Fibroblast of skin of left quadriceps (primary cell): ENCODE results near the gene SPNS2.
A peak's percentile ranks its signal among the peaks of the same experiment; 100 is the strongest.
"Not testable (repeated sequence)": the region's sequence is repeated elsewhere in the genome, so short reads cannot be mapped to it uniquely, and the experiment has no call there.

Experiments
- DNase-seq, 2 experiments: peaks; one replicate each; pipeline ENCODE4 v3.0.0-alpha.2; 2013; ENCODE audit warnings: low read depth in 2 of 2

Gene SPNS2

GRCh38 chr17:4566785-4567184, 68.1 kb downstream of the SPNS2 start:
- DNase-seq = peak in 1 of 2 experiments; percentile 22

GRCh38 chr17:4569591-4569990, 70.9 kb downstream of the SPNS2 start:
- DNase-seq = no peak

- DNase-seq = no peak
Observed at GRCh38 chr17:4572131-4572530, 73.5 kb downstream of the SPNS2 start.

- no peak for DNase-seq
Observed at GRCh38 chr17:4573115-4573514, 74.4 kb downstream of the SPNS2 start.

- DNase-seq = no peak
Observed at GRCh38 chr17:4573669-4574068, 75.0 kb downstream of the SPNS2 start.

- no peak for DNase-seq
Observed at GRCh38 chr17:4574448-4575045, 75.9 kb downstream of the SPNS2 start.

- DNase-seq = no peak
Observed at GRCh38 chr17:4576161-4576558, 77.5 kb downstream of the SPNS2 start.

GRCh38 chr17:4576729-4577322, 78.1 kb downstream of the SPNS2 start:
- no peak for DNase-seq

GRCh38 chr17:4577386-4577993, 78.8 kb downstream of the SPNS2 start:
- no peak for DNase-seq

GRCh38 chr17:4578349-4578748, 79.7 kb downstream of the SPNS2 start:
- not testable (repeated sequence) for DNase-seq

GRCh38 chr17:4579678-4580077, 81.0 kb downstream of the SPNS2 start:
- no peak for DNase-seq

GRCh38 chr17:4580291-4580690, 81.6 kb downstream of the SPNS2 start:
- no peak for DNase-seq

GRCh38 chr17:4582101-4582501, 83.4 kb downstream of the SPNS2 start:
- no peak for DNase-seq

- DNase-seq = no peak
Observed at GRCh38 chr17:4582691-4583090, 84.0 kb downstream of the SPNS2 start.

GRCh38 chr17:4583206-4583605, 84.5 kb downstream of the SPNS2 start:
- DNase-seq = no peak

- DNase-seq = no peak
Observed at GRCh38 chr17:4583782-4584100, 85.1 kb downstream of the SPNS2 start.

- DNase-seq = no peak
Observed at GRCh38 chr17:4584101-4584916, 85.6 kb downstream of the SPNS2 start, which contains the start of gene SMTNL2. Gene SMTNL2 (plus strand): TSS chr17:4584529. CDS start chr17:4584606, 77 bp downstream.

GRCh38 chr17:4584917-4585637, 86.4 kb downstream of the SPNS2 start:
- no peak for DNase-seq

GRCh38 chr17:4585638-4585994, 86.9 kb downstream of the SPNS2 start:
- no peak for DNase-seq

GRCh38 chr17:4586043-4586442, 87.4 kb downstream of the SPNS2 start:
- no peak for DNase-seq

- no peak for DNase-seq
Observed at GRCh38 chr17:4587195-4587594, 88.5 kb downstream of the SPNS2 start.

- no peak for DNase-seq
Observed at GRCh38 chr17:4587803-4588202, 89.1 kb downstream of the SPNS2 start.
